DND-41 (cell line): ENCODE measurements around the gene BTN1A1.

ENCODE experiments used
- EZH2 ChIP-seq: IDR thresholded peaks from 3 replicates; pipeline ENCODE4 v1.6.1; 2012; ENCODE audit warnings: borderline replicate concordance, low read depth, mild to moderate bottlenecking, moderate library complexity, low read length, inconsistent platforms; ENCODE audit not compliant: severe bottlenecking
- TF ChIP-seq, protein P1 (sequence below): IDR thresholded peaks from 2 replicates; pipeline ENCODE4 v1.5.1; 2012; ENCODE audit warnings: borderline replicate concordance, low read length, moderate library complexity, mild to moderate bottlenecking; ENCODE audit not compliant: poor library complexity, severe bottlenecking; ENCODE audit errors: extremely low read depth

DNA sequence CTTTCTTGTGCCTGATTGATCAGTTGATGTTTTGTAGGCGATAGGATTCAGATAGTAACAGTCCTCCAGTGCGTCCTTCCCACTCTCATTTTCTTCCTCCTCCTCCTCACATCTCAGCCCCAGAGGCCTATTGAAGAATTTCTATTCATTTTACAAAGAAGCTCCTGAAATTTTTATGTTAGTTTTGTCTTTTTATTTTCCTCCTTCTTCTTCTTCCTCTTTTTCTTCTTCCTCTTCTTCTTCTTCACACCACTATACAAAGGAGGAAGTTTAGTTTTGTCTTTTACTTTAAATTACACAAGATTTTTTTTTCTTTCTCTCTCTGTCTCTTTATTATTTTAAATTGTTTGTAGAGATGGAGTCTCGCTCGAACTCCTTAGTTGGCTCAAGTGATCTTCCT, 23.2 kb upstream of the BTN1A1 start:
- TF ChIP-seq, protein P1, sequence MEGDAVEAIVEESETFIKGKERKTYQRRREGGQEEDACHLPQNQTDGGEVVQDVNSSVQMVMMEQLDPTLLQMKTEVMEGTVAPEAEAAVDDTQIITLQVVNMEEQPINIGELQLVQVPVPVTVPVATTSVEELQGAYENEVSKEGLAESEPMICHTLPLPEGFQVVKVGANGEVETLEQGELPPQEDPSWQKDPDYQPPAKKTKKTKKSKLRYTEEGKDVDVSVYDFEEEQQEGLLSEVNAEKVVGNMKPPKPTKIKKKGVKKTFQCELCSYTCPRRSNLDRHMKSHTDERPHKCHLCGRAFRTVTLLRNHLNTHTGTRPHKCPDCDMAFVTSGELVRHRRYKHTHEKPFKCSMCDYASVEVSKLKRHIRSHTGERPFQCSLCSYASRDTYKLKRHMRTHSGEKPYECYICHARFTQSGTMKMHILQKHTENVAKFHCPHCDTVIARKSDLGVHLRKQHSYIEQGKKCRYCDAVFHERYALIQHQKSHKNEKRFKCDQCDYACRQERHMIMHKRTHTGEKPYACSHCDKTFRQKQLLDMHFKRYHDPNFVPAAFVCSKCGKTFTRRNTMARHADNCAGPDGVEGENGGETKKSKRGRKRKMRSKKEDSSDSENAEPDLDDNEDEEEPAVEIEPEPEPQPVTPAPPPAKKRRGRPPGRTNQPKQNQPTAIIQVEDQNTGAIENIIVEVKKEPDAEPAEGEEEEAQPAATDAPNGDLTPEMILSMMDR = no peak
- no peak for TF ChIP-seq EZH2
